IMR-90 (cell line): ENCODE results near the gene SET. TPM values are rescaled to one million over a fixed set of nuclear protein-coding genes. Genes with fewer than 3 reads are reported as not detected.

Source experiments
- ATAC-seq: fragments of 200-7000 bp; cut with Tn5 transposase; 2 replicates; pipeline ENCODE4 v1.9.1; 2020; ENCODE audit warnings: low read depth, mild to moderate bottlenecking, moderate library complexity
- BruUV-seq: library from RNA; stranded (reverse); fragments of 400-500 nt; replicated peaks from 2 replicates; lab custom pipeline; 2021; lab: Mats Ljungman, UMichigan
- CTCF ChIA-PET: fragments of 300-600 bp; formaldehyde crosslinking; extraction: SDS; loops from one replicate; lab custom pipeline; 2021; ENCODE audit warnings: antibody characterized with exemption; lab: Yijun Ruan, JAX
- POLR2A ChIA-PET: fragments of 300-600 bp; sonication (Branson Sonifier 250); formaldehyde crosslinking; loops from one replicate; lab custom pipeline; 2022; ENCODE audit warnings: antibody characterized with exemption; ENCODE audit not compliant: unreplicated experiment; lab: Charles Lee
- DNase-seq: peaks from one replicate; pipeline ENCODE4 v3.0.0; 2013
- H2AFZ ChIP-seq: replicated peaks from 2 replicates; pipeline ENCODE3; 2013; ENCODE audit warnings: low read length, mild to moderate bottlenecking; ENCODE audit not compliant: poor library complexity
- H2AK5ac ChIP-seq: 2 replicates; pipeline ENCODE4 v1.6.1; 2013; ENCODE audit warnings: low read depth, low read length, inconsistent platforms
- H2AK9ac ChIP-seq: replicated peaks from 2 replicates; pipeline ENCODE3; 2013; ENCODE audit warnings: mild to moderate bottlenecking, low read depth, low read length, moderate library complexity; ENCODE audit not compliant: poor library complexity
- H2BK120ac ChIP-seq: 2 replicates; pipeline ENCODE4 v1.6.1; 2013; ENCODE audit warnings: low read depth, low read length, inconsistent platforms
- H2BK15ac ChIP-seq: 3 replicates; pipeline ENCODE4 v1.6.1; 2013; ENCODE audit warnings: low read depth, low read length, inconsistent platforms
- H2BK20ac ChIP-seq: 2 replicates; pipeline ENCODE4 v1.6.1; 2013; ENCODE audit warnings: low read depth, mild to moderate bottlenecking, inconsistent platforms, low read length, moderate library complexity
- H2BK5ac ChIP-seq: 2 replicates; pipeline ENCODE4 v1.6.1; 2013; ENCODE audit warnings: mild to moderate bottlenecking, low read depth, low read length, inconsistent platforms; ENCODE audit not compliant: poor library complexity, severe bottlenecking
- H3K14ac ChIP-seq: replicated peaks from 2 replicates; pipeline ENCODE4 v1.6.1; 2013; ENCODE audit warnings: low read depth, low read length, inconsistent platforms
- H3K18ac ChIP-seq: 2 replicates; pipeline ENCODE4 v1.6.1; 2013; ENCODE audit warnings: low read depth, low read length, control low read depth
- H3K23ac ChIP-seq: 2 replicates; pipeline ENCODE4 v1.6.1; 2013; ENCODE audit warnings: low read depth, low read length, inconsistent platforms
- H3K27ac ChIP-seq: 2 replicates; pipeline ENCODE4 v1.5.1; 2013; ENCODE audit warnings: mild to moderate bottlenecking, control low read depth, low read length; ENCODE audit not compliant: insufficient read depth
- H3K27me3 ChIP-seq: 2 replicates; pipeline ENCODE4 v1.6.1; 2013; ENCODE audit warnings: low read length; ENCODE audit not compliant: control insufficient read depth, insufficient read depth
- H3K36me3 ChIP-seq: 2 replicates; pipeline ENCODE4 v1.6.1; 2013; ENCODE audit warnings: low read length, mixed read lengths; ENCODE audit not compliant: control insufficient read depth, insufficient read depth
- H3K4ac ChIP-seq: 2 replicates; pipeline ENCODE4 v1.6.1; 2013; ENCODE audit warnings: low read depth, low read length, inconsistent platforms
- H3K4me1 ChIP-seq: 2 replicates; pipeline ENCODE4 v1.6.1; 2013; ENCODE audit warnings: low read length, mixed read lengths; ENCODE audit not compliant: control insufficient read depth, insufficient read depth
- H3K4me2 ChIP-seq: 2 replicates; pipeline ENCODE4 v1.6.1; 2013; ENCODE audit warnings: low read depth, mild to moderate bottlenecking, control low read depth, low read length, moderate library complexity
- H3K4me3 ChIP-seq: 2 replicates; pipeline ENCODE4 v1.5.1; 2013; ENCODE audit warnings: low read depth, mild to moderate bottlenecking, control low read depth, low read length, moderate library complexity; ENCODE audit not compliant: insufficient read depth
- H3K56ac ChIP-seq: 2 replicates; pipeline ENCODE4 v1.6.1; 2013; ENCODE audit warnings: low read length, inconsistent platforms; ENCODE audit not compliant: insufficient read depth; ENCODE audit errors: extremely low read depth
- H3K79me1 ChIP-seq, 2 experiments: 2 replicates each; pipeline ENCODE4 v1.6.1; 2013; ENCODE audit warnings: low read length in 2 of 2, inconsistent platforms in 1 of 2, low read depth in 1 of 2
- H3K9ac ChIP-seq: 2 replicates; pipeline ENCODE4 v1.6.1; 2013; ENCODE audit warnings: low read depth, low read length, control low read depth
- H3K9me1 ChIP-seq: 2 replicates; pipeline ENCODE4 v1.6.1; 2013; ENCODE audit warnings: low read length, inconsistent platforms; ENCODE audit not compliant: insufficient read depth
- H3K9me3 ChIP-seq: 2 replicates; pipeline ENCODE4 v1.6.1; 2013; ENCODE audit warnings: low read length; ENCODE audit not compliant: control insufficient read depth, insufficient read depth
- H4K20me1 ChIP-seq: 2 replicates; pipeline ENCODE4 v1.6.1; 2013; ENCODE audit warnings: low read length, inconsistent platforms; ENCODE audit not compliant: insufficient read depth
- H4K5ac ChIP-seq: 2 replicates; pipeline ENCODE4 v1.6.1; 2013; ENCODE audit warnings: mild to moderate bottlenecking, low read depth, low read length, control low read depth
- H4K8ac ChIP-seq, 2 experiments: 2 replicates each; pipeline ENCODE4 v1.6.1; 2013; ENCODE audit warnings: low read depth in 2 of 2, low read length in 2 of 2, control low read depth in 1 of 2, inconsistent platforms in 1 of 2
- H4K91ac ChIP-seq: 2 replicates; pipeline ENCODE4 v1.6.1; 2013; ENCODE audit warnings: low read depth, low read length, inconsistent platforms; ENCODE audit not compliant: insufficient read depth
- BHLHE40 ChIP-seq: fragments of 150-350 bp; IDR thresholded peaks from 2 replicates; pipeline ENCODE4 v1.6.1; 2016; ENCODE audit warnings: mild to moderate bottlenecking, low read depth, low read length
- CEBPB ChIP-seq: IDR thresholded peaks from 2 replicates; pipeline ENCODE4 v1.6.1; 2012; ENCODE audit warnings: low read depth, low read length, improper control_type of control experiment
- CHD1 ChIP-seq: IDR thresholded peaks from 2 replicates; pipeline ENCODE4 v1.6.1; 2012; ENCODE audit warnings: low read depth, low read length, improper control_type of control experiment
- CTCF ChIP-seq: conservative IDR thresholded peaks from 2 replicates; pipeline ENCODE4 v1.5.1; 2012; ENCODE audit warnings: mild to moderate bottlenecking, low read depth, low read length, improper control_type of control experiment
- ELK1 ChIP-seq: fragments of 150-350 bp; IDR thresholded peaks from 2 replicates; pipeline ENCODE4 v1.6.1; 2016; ENCODE audit warnings: low read depth, mild to moderate bottlenecking, low read length, moderate library complexity, borderline replicate concordance
- FOS ChIP-seq: fragments of 150-350 bp; IDR thresholded peaks from 2 replicates; pipeline ENCODE4 v1.6.1; 2016; ENCODE audit warnings: low read depth, low read length
- MAFK ChIP-seq: IDR thresholded peaks from 2 replicates; pipeline ENCODE4 v1.6.1; 2012; ENCODE audit warnings: low read depth, low read length, improper control_type of control experiment
- MAZ ChIP-seq: IDR thresholded peaks from 2 replicates; pipeline ENCODE4 v1.6.1; 2012; ENCODE audit warnings: low read depth, mild to moderate bottlenecking, low read length, improper control_type of control experiment, moderate library complexity, borderline replicate concordance
- MXI1 ChIP-seq: IDR thresholded peaks from 2 replicates; pipeline ENCODE4 v1.6.1; 2012; ENCODE audit warnings: low read depth, mild to moderate bottlenecking, low read length, moderate library complexity, borderline replicate concordance
- NFE2L2 ChIP-seq: fragments of 150-350 bp; IDR thresholded peaks from 2 replicates; pipeline ENCODE4 v1.6.1; 2016; ENCODE audit warnings: low read depth, mild to moderate bottlenecking, low read length
- POLR2A ChIP-seq: IDR thresholded peaks from 2 replicates; pipeline ENCODE4 v1.6.1; 2012; ENCODE audit warnings: mild to moderate bottlenecking, low read depth, low read length
- RAD21 ChIP-seq: IDR thresholded peaks from 2 replicates; pipeline ENCODE4 v1.6.1; 2012; ENCODE audit warnings: low read length, improper control_type of control experiment
- RCOR1 ChIP-seq: IDR thresholded peaks from 2 replicates; pipeline ENCODE4 v1.6.1; 2012; ENCODE audit warnings: mild to moderate bottlenecking, low read length, improper control_type of control experiment; ENCODE audit not compliant: insufficient replicate concordance
- RFX5 ChIP-seq: IDR thresholded peaks from 2 replicates; pipeline ENCODE4 v1.8.0; 2012; ENCODE audit warnings: low read depth, mild to moderate bottlenecking, low read length, moderate library complexity
- SMC3 ChIP-seq: fragments of 150-350 bp; IDR thresholded peaks from 2 replicates; pipeline ENCODE4 v1.6.1; 2016; ENCODE audit warnings: low read depth, mild to moderate bottlenecking, antibody characterized with exemption, low read length, moderate library complexity
- WGBS, 2 experiments: methylation state at CpG; one replicate each; pipeline versions ENCODE4 v1.1.5 to v1.1.7; 2013; ENCODE audit warnings: missing lambda C conversion rate in 2 of 2; ENCODE audit not compliant: insufficient read length in 1 of 2; ENCODE audit errors: extremely low coverage in 2 of 2; 5-methylcytosine and 5-hydroxymethylcytosine counted together
- dilution Hi-C: fragments of 300-500 bp; cut with HindIII; formaldehyde crosslinking; loops from one replicate; pipeline ENCODE4 v1.14.3; 2018; ENCODE audit warnings: low sequenced_read_pairs; ENCODE audit not compliant: unreplicated experiment
- in situ Hi-C: fragments of 300-500 bp; cut with MboI; formaldehyde crosslinking; loops from 3 replicates; pipeline ENCODE4 v1.14.3; 2019; ENCODE audit warnings: low sequenced_read_pairs, inconsistent platforms, mixed read lengths
- intact Hi-C: fragments of 100-400 bp; cut with micrococcal nuclease; formaldehyde crosslinking; loops from 2 replicates; pipeline ENCODE4 v1.10.0; 2022
- polyA plus RNA-seq, 3 experiments: library from polyadenylated mRNA; depleted of rRNA; stranded (reverse); fragments of >200 nt; gene quantifications; 2 replicates each; pipeline ENCODE4 v1.2.3, GENCODE V29; 2012; ENCODE audit warnings: low replicate concordance in 1 of 3
- total RNA-seq: library from RNA; depleted of rRNA; stranded (reverse); fragments of >200 nt; gene quantifications from 2 replicates; pipeline ENCODE4 v1.2.3, GENCODE V29; 2012

The SET gene
- total and polyA plus RNA-seq, 2 of the 4 experiments (the other 2 are of a cell fraction) = 104 to 182 TPM

- DNase-seq (peak; percentile 90), ATAC-seq (peak; percentile 98)
- Histone ChIP-seq H3K79me1 (peaks cover 10 to 18% of the 10 kb centered on the region in 2 experiments; a peak in 3 of 4 replicates), H2BK20ac (peak within 1 kb of the TSS; percentile 100), H3K4ac (peak within 1 kb of the TSS; percentile 100), H3K4me2 (peak within 1 kb of the TSS; percentile 96), H3K18ac (peak within 1 kb of the TSS; percentile 100), H3K4me1 (no peaks in the 10 kb centered on the region), H4K5ac (peak within 1 kb of the TSS; percentile 100), H2AK5ac (peak within 1 kb of the TSS; percentile 95), H4K91ac (peak within 1 kb of the TSS; percentile 100), H3K9me1 (no peaks in the 10 kb centered on the region), H2BK5ac (peak within 1 kb of the TSS; percentile 100), H3K14ac (peak within 1 kb of the TSS; percentile 100), H3K4me3 (peak within 1 kb of the TSS; percentile 61), H2BK120ac (peak within 1 kb of the TSS; percentile 100), H3K9me3 (no peaks in the 10 kb centered on the region), H2AFZ (peak within 1 kb of the TSS; percentile 100), H3K36me3 (no peaks in the 10 kb centered on the region), H2BK15ac (peak within 1 kb of the TSS; percentile 100), H3K27me3 (no peaks in the 10 kb centered on the region), H3K27ac (peak within 1 kb of the TSS; percentile 98), H3K56ac (peak within 1 kb of the TSS; percentile 100), H3K9ac (peak within 1 kb of the TSS; percentile 100), H3K23ac (peak within 1 kb of the TSS; percentile 100), H4K20me1 (no peaks in the 10 kb centered on the region), H2AK9ac (peak within 1 kb of the TSS; percentile 100), H4K8ac (peak within 1 kb of the TSS; percentile 99 to 100)
- intact Hi-C loops = loop anchor here (2.0 kb wide), 1 partner anchor 32 kb away; the partner anchor contains the start of gene SET
- in situ Hi-C loops = no loop called here
- ChIA-PET CTCF (no interaction called here), POLR2A (no interaction called here)
- BruUV-seq = no TSS peak
- 0% methylated on average over 44 of the region's 86 CpGs; no CpG with 5 or more reads in 1 of the 2 experiments for WGBS, 2 experiments
- dilution Hi-C loops = no loop called here
- TF ChIP-seq POLR2A = peak; percentile 74; the same call in 1 of the 2 replicates
- TF ChIP-seq CHD1 = no peak
- TF ChIP-seq RCOR1 = no peak
- TF ChIP-seq NFE2L2 = no peak
- no peak for TF ChIP-seq CEBPB
- peak; percentile 86 for TF ChIP-seq BHLHE40
- TF ChIP-seq SMC3 = no peak
- TF ChIP-seq FOS = no peak
- 0 out of 2 replicates have a peak, but pooled peaks have one; percentile 6 for TF ChIP-seq RAD21
- TF ChIP-seq MAZ = peak; percentile 54; the same call in 1 of the 2 replicates
- TF ChIP-seq RFX5 = no peak
- TF ChIP-seq MAFK = no peak
- no peak for TF ChIP-seq CTCF
- 0 out of 2 replicates have a peak, but pooled peaks have one; percentile 61 for TF ChIP-seq MXI1
- TF ChIP-seq ELK1 = no peak
These were observed 32.3 kb upstream of the SET start, which contains the start of gene DYNC2I2 for GRCh38 chr9:128656416-128657343. Gene DYNC2I2 (minus strand): TSS chr9:128656847. CDS start chr9:128656726, 121 bp downstream.
